ENCODE measurements around the gene MAP2. TPM values are rescaled to one million over a fixed set of nuclear protein-coding genes. Genes with fewer than 3 reads are reported as not detected.

MAP2 gene
- total and polyA plus RNA-seq, 2 experiments from 2014 or later, result 2.9 to 4.4 TPM

DNA sequence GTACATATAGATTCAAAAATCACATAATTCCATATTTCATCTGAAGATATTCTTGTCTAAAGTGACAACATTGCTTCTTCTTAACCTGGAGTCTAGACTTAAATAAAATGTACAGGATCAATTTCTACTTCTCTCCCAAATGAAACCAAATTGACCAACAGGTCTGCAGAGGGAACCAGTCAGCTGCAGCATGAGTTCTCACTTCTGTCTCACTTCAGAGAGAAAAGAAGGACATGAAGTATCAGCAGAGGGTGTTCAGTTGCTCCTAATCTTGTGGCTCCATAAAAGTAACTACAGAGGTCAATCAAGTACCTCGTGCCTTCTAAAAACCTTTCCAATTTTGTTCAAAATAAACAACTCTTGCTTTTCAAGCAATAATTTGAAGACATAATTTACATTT lies 47.2 kb upstream of the MAP2 start:
- H3K4me3 Mint-ChIP-seq, result no peak overlapping the region
- peaks cover 16% of the 10 kb centered on the region; the same call in 2 of the 3 replicates for H3K36me3 Mint-ChIP-seq (ENCODE audit: low read depth)
- no peaks in the 10 kb centered on the region for H3K27me3 Mint-ChIP-seq (ENCODE audit: insufficient read depth, low read depth, poor library complexity)
- TF ChIP-seq NANOG (IDR thresholded peaks at IDR 0.05; ENCODE audit: borderline replicate concordance), result no peak
- no peak for TF ChIP-seq CREB1 (CRISPR knock-in tag; IDR thresholded peaks at IDR 0.05; ENCODE audit: low read depth)
- no peak for TF ChIP-seq EZH2 (IDR thresholded peaks at IDR 0.05; ENCODE audit: low read depth, unreplicated experiment)
- no peak for TF ChIP-seq ZNF114 (CRISPR knock-in tag; IDR thresholded peaks at IDR 0.05)
- TF ChIP-seq, protein P1, sequence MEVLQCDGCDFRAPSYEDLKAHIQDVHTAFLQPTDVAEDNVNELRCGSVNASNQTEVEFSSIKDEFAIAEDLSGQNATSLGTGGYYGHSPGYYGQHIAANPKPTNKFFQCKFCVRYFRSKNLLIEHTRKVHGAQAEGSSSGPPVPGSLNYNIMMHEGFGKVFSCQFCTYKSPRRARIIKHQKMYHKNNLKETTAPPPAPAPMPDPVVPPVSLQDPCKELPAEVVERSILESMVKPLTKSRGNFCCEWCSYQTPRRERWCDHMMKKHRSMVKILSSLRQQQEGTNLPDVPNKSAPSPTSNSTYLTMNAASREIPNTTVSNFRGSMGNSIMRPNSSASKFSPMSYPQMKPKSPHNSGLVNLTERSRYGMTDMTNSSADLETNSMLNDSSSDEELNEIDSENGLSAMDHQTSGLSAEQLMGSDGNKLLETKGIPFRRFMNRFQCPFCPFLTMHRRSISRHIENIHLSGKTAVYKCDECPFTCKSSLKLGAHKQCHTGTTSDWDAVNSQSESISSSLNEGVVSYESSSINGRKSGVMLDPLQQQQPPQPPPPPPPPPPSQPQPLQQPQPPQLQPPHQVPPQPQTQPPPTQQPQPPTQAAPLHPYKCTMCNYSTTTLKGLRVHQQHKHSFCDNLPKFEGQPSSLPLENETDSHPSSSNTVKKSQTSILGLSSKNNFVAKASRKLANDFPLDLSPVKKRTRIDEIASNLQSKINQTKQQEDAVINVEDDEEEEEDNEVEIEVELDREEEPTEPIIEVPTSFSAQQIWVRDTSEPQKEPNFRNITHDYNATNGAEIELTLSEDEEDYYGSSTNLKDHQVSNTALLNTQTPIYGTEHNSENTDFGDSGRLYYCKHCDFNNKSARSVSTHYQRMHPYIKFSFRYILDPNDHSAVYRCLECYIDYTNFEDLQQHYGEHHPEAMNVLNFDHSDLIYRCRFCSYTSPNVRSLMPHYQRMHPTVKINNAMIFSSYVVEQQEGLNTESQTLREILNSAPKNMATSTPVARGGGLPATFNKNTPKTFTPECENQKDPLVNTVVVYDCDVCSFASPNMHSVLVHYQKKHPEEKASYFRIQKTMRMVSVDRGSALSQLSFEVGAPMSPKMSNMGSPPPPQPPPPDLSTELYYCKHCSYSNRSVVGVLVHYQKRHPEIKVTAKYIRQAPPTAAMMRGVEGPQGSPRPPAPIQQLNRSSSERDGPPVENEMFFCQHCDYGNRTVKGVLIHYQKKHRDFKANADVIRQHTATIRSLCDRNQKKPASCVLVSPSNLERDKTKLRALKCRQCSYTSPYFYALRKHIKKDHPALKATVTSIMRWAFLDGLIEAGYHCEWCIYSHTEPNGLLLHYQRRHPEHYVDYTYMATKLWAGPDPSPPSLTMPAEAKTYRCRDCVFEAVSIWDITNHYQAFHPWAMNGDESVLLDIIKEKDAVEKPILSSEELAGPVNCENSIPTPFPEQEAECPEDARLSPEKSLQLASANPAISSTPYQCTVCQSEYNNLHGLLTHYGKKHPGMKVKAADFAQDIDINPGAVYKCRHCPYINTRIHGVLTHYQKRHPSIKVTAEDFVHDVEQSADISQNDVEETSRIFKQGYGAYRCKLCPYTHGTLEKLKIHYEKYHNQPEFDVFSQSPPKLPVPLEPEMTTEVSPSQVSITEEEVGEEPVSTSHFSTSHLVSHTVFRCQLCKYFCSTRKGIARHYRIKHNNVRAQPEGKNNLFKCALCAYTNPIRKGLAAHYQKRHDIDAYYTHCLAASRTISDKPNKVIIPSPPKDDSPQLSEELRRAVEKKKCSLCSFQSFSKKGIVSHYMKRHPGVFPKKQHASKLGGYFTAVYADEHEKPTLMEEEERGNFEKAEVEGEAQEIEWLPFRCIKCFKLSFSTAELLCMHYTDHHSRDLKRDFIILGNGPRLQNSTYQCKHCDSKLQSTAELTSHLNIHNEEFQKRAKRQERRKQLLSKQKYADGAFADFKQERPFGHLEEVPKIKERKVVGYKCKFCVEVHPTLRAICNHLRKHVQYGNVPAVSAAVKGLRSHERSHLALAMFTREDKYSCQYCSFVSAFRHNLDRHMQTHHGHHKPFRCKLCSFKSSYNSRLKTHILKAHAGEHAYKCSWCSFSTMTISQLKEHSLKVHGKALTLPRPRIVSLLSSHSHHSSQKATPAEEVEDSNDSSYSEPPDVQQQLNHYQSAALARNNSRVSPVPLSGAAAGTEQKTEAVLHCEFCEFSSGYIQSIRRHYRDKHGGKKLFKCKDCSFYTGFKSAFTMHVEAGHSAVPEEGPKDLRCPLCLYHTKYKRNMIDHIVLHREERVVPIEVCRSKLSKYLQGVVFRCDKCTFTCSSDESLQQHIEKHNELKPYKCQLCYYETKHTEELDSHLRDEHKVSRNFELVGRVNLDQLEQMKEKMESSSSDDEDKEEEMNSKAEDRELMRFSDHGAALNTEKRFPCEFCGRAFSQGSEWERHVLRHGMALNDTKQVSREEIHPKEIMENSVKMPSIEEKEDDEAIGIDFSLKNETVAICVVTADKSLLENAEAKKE (CRISPR knock-in tag; IDR thresholded peaks at IDR 0.05), result no peak
- no peak for TF ChIP-seq ZNF331 (CRISPR knock-in tag; IDR thresholded peaks at IDR 0.05; ENCODE audit: low read depth)
- no peak for TF ChIP-seq STAT1 (IDR thresholded peaks at IDR 0.05; ENCODE audit: unreplicated experiment)
- no peak for TF ChIP-seq POLR2AphosphoS5 (IDR thresholded peaks at IDR 0.05; ENCODE audit: low read depth)
- TF ChIP-seq, protein P2, sequence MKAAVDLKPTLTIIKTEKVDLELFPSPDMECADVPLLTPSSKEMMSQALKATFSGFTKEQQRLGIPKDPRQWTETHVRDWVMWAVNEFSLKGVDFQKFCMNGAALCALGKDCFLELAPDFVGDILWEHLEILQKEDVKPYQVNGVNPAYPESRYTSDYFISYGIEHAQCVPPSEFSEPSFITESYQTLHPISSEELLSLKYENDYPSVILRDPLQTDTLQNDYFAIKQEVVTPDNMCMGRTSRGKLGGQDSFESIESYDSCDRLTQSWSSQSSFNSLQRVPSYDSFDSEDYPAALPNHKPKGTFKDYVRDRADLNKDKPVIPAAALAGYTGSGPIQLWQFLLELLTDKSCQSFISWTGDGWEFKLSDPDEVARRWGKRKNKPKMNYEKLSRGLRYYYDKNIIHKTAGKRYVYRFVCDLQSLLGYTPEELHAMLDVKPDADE (IDR thresholded peaks at IDR 0.05), result no peak
- TF ChIP-seq, protein P3, sequence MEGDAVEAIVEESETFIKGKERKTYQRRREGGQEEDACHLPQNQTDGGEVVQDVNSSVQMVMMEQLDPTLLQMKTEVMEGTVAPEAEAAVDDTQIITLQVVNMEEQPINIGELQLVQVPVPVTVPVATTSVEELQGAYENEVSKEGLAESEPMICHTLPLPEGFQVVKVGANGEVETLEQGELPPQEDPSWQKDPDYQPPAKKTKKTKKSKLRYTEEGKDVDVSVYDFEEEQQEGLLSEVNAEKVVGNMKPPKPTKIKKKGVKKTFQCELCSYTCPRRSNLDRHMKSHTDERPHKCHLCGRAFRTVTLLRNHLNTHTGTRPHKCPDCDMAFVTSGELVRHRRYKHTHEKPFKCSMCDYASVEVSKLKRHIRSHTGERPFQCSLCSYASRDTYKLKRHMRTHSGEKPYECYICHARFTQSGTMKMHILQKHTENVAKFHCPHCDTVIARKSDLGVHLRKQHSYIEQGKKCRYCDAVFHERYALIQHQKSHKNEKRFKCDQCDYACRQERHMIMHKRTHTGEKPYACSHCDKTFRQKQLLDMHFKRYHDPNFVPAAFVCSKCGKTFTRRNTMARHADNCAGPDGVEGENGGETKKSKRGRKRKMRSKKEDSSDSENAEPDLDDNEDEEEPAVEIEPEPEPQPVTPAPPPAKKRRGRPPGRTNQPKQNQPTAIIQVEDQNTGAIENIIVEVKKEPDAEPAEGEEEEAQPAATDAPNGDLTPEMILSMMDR (conservative IDR thresholded peaks at IDR 0.05; ENCODE audit: low read depth in 2 of 2), result no peak
- no peak for TF ChIP-seq JUNB (IDR thresholded peaks at IDR 0.05; ENCODE audit: unreplicated experiment)
- TF ChIP-seq, protein P4, sequence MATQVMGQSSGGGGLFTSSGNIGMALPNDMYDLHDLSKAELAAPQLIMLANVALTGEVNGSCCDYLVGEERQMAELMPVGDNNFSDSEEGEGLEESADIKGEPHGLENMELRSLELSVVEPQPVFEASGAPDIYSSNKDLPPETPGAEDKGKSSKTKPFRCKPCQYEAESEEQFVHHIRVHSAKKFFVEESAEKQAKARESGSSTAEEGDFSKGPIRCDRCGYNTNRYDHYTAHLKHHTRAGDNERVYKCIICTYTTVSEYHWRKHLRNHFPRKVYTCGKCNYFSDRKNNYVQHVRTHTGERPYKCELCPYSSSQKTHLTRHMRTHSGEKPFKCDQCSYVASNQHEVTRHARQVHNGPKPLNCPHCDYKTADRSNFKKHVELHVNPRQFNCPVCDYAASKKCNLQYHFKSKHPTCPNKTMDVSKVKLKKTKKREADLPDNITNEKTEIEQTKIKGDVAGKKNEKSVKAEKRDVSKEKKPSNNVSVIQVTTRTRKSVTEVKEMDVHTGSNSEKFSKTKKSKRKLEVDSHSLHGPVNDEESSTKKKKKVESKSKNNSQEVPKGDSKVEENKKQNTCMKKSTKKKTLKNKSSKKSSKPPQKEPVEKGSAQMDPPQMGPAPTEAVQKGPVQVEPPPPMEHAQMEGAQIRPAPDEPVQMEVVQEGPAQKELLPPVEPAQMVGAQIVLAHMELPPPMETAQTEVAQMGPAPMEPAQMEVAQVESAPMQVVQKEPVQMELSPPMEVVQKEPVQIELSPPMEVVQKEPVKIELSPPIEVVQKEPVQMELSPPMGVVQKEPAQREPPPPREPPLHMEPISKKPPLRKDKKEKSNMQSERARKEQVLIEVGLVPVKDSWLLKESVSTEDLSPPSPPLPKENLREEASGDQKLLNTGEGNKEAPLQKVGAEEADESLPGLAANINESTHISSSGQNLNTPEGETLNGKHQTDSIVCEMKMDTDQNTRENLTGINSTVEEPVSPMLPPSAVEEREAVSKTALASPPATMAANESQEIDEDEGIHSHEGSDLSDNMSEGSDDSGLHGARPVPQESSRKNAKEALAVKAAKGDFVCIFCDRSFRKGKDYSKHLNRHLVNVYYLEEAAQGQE (IDR thresholded peaks at IDR 0.05; ENCODE audit: unreplicated experiment), result no peak
- TF ChIP-seq EZH2phosphoT487 (IDR thresholded peaks at IDR 0.05; ENCODE audit: unreplicated experiment), result no peak
- Histone ChIP-seq H3K79me2 (replicated peaks; ENCODE audit: insufficient read depth) (no peaks in the 10 kb centered on the region), H3F3A (replicated peaks; ENCODE audit: low read depth) (no peaks in the 10 kb centered on the region), H3K4me3 (no peak overlapping the region), H3K4me1 (ENCODE audit: insufficient read depth) (no peaks in the 10 kb centered on the region), H3K27me3 (ENCODE audit: insufficient read depth) (no peaks in the 10 kb centered on the region), H3K9me2 (ENCODE audit: insufficient read depth) (no peaks in the 10 kb centered on the region), H4K20me1 (replicated peaks; ENCODE audit: insufficient read depth) (no peaks in the 10 kb centered on the region), H3K36me3 (ENCODE audit: insufficient read depth) (no peaks in the 10 kb centered on the region), H3K27ac (ENCODE audit: low read depth) (no peak overlapping the region), H2AFZ (no peak overlapping the region), H3K4me2 (no peak overlapping the region)
- H3K27ac Mint-ChIP-seq, result no peak overlapping the region
- no peak for DNase-seq (ENCODE audit: low spot score)
- peaks cover 40% of the 10 kb centered on the region for H3K9me3 Mint-ChIP-seq
- no peak for ATAC-seq
- 0 out of 3 replicates have a peak, but pooled peaks cover 2% of the 10 kb centered on the region for H3K4me1 Mint-ChIP-seq

All from GM23338 (cell line).